Activated CD4-positive, alpha-beta memory T cell treated with anti-CD3 and anti-CD28 coated beads, Interleukin-2, amount 10 ng/mL, durations not matched to agents 7 days and 5 days (primary cell): ENCODE measurements around the gene C14orf93. TPM values are rescaled to one million over a fixed set of nuclear protein-coding genes. Genes with fewer than 3 reads are reported as not detected.

Experiments used
- CTCF ChIA-PET: fragments of 350-600 bp; sonication (Branson Sonifier 250); formaldehyde crosslinking; loops from one replicate; lab custom pipeline; 2021; ENCODE audit warnings: antibody characterized with exemption, inconsistent platforms; lab: Charles Lee
- POLR2A ChIA-PET: fragments of 350-600 bp; sonication (Branson Sonifier 250); formaldehyde crosslinking; loops from one replicate; lab custom pipeline; 2021; ENCODE audit warnings: antibody characterized with exemption; lab: Charles Lee
- DNase-seq: peaks from one replicate; pipeline ENCODE4 v3.0.0-alpha.2; 2020
- H3K27ac Mint-ChIP-seq: one replicate; pipeline ENCODE4 v1.8.0; 2021; ENCODE audit warnings: mild to moderate bottlenecking, mixed read lengths
- H3K27me3 Mint-ChIP-seq: one replicate; pipeline ENCODE4 v1.8.0; 2021; ENCODE audit warnings: mixed read lengths
- H3K36me3 Mint-ChIP-seq: one replicate; pipeline ENCODE4 v1.8.0; 2021; ENCODE audit warnings: low read depth, mixed read lengths
- H3K4me1 Mint-ChIP-seq: one replicate; pipeline ENCODE4 v1.8.0; 2021; ENCODE audit warnings: mixed read lengths
- H3K4me3 Mint-ChIP-seq: one replicate; pipeline ENCODE4 v1.8.0; 2021; ENCODE audit warnings: mild to moderate bottlenecking, mixed read lengths
- H3K9me3 Mint-ChIP-seq: one replicate; pipeline ENCODE4 v1.8.0; 2021; ENCODE audit warnings: mixed read lengths
- total RNA-seq, 2 experiments: library from RNA; stranded (reverse); gene quantifications; one replicate each; pipeline ENCODE4 v1.2.3, GENCODE V29; 2021

The C14orf93 gene
- total RNA-seq, 2 experiments from 2014 or later: 9.4 to 10.4 TPM

GRCh38 chr14:22981876-22982476, 28.0 kb downstream of the C14orf93 start:
- ChIA-PET CTCF (interaction anchor here (0.5 to 9.1 kb wide), 19 partner anchors 8 to 412 kb away, joined by 3 to 332 read pairs (median 4); partner anchors contain the start of genes CDH24 and PRMT5), POLR2A (interaction anchor here (0.8 to 4.6 kb wide), 13 partner anchors 9 to 411 kb away, joined by 3 to 23 read pairs (median 4); partner anchors contain the start of genes ACIN1, C14orf119, CDH24 and DAD1)
- H3K36me3 Mint-ChIP-seq: no peaks in the 10 kb centered on the region
- peaks cover 28% of the 10 kb centered on the region for H3K27me3 Mint-ChIP-seq
- no peak overlapping the region for H3K4me3 Mint-ChIP-seq
- no peak for DNase-seq
- H3K4me1 Mint-ChIP-seq: peaks cover 10% of the 10 kb centered on the region
- H3K27ac Mint-ChIP-seq: no peak overlapping the region
- H3K9me3 Mint-ChIP-seq: no peaks in the 10 kb centered on the region

- Mint-ChIP-seq H3K4me1 (peaks cover 10% of the 10 kb centered on the region), H3K9me3 (no peaks in the 10 kb centered on the region), H3K36me3 (no peaks in the 10 kb centered on the region), H3K27ac (no peak overlapping the region), H3K4me3 (peak overlapping the region; percentile 8), H3K27me3 (peaks cover 31% of the 10 kb centered on the region)
- ChIA-PET CTCF (interaction anchor here (0.5 to 9.1 kb wide), 9 partner anchors 7 to 411 kb away, joined by 3 to 332 read pairs (median 12); partner anchors contain the start of genes ACIN1, C14orf119, CDH24 and PRMT5), POLR2A (interaction anchor here (0.8 to 4.6 kb wide), 7 partner anchors 8 to 114 kb away, joined by 3 to 23 read pairs (median 4); partner anchors contain the start of genes ACIN1, C14orf119, CDH24 and HAUS4)
- no peak for DNase-seq
These were observed 28.7 kb downstream of the C14orf93 start for GRCh38 chr14:22981090-22981875.

GRCh38 chr14:22980672-22981089, 29.3 kb downstream of the C14orf93 start:
- peaks cover 10% of the 10 kb centered on the region for H3K4me1 Mint-ChIP-seq
- no peaks in the 10 kb centered on the region for H3K9me3 Mint-ChIP-seq
- no peak for DNase-seq
- ChIA-PET POLR2A (interaction anchor here (1.4 to 4.6 kb wide), 3 partner anchors 24 to 51 kb away, joined by 3 to 23 read pairs (median 4); partner anchors contain the start of genes HAUS4 and PRMT5), CTCF (interaction anchor here (0.8 to 7.4 kb wide), 5 partner anchors 6 to 411 kb away, joined by 3 to 165 read pairs (median 3); partner anchors contain the start of genes ACIN1, C14orf119 and CDH24)
- H3K27me3 Mint-ChIP-seq: peaks cover 31% of the 10 kb centered on the region
- peak overlapping the region; percentile 31 for H3K4me3 Mint-ChIP-seq
- H3K27ac Mint-ChIP-seq: no peak overlapping the region
- no peaks in the 10 kb centered on the region for H3K36me3 Mint-ChIP-seq

GRCh38 chr14:22979748-22980392, 30.1 kb downstream of the C14orf93 start:
- ChIA-PET CTCF (interaction anchor here (0.8 kb wide), 1 partner anchor 78 kb away, joined by 3 read pairs; the partner anchor contains the start of gene CDH24), POLR2A (interaction anchor here (4.6 kb wide), 1 partner anchor 27 kb away, joined by 23 read pairs; no protein-coding TSS in a partner anchor)
- no peak for DNase-seq
- no peaks in the 10 kb centered on the region for H3K36me3 Mint-ChIP-seq
- peaks cover 10% of the 10 kb centered on the region for H3K4me1 Mint-ChIP-seq
- no peak overlapping the region for H3K4me3 Mint-ChIP-seq
- no peak overlapping the region for H3K27ac Mint-ChIP-seq
- H3K9me3 Mint-ChIP-seq: no peaks in the 10 kb centered on the region
- H3K27me3 Mint-ChIP-seq: peaks cover 31% of the 10 kb centered on the region

- ChIA-PET POLR2A (interaction anchor here (4.6 kb wide), 1 partner anchor 28 kb away, joined by 23 read pairs; no protein-coding TSS in a partner anchor), CTCF (no interaction called here)
- H3K9me3 Mint-ChIP-seq: no peaks in the 10 kb centered on the region
- H3K4me1 Mint-ChIP-seq: peaks cover 10% of the 10 kb centered on the region
- DNase-seq: no peak
- H3K27ac Mint-ChIP-seq: no peak overlapping the region
- H3K4me3 Mint-ChIP-seq: no peak overlapping the region
- H3K27me3 Mint-ChIP-seq: peaks cover 31% of the 10 kb centered on the region
- no peaks in the 10 kb centered on the region for H3K36me3 Mint-ChIP-seq
These were observed 30.8 kb downstream of the C14orf93 start for GRCh38 chr14:22978981-22979671.

GRCh38 chr14:22978487-22978837, 31.5 kb downstream of the C14orf93 start:
- H3K4me1 Mint-ChIP-seq: peaks cover 10% of the 10 kb centered on the region
- H3K9me3 Mint-ChIP-seq: no peaks in the 10 kb centered on the region
- peaks cover 31% of the 10 kb centered on the region for H3K27me3 Mint-ChIP-seq
- DNase-seq: no peak
- H3K36me3 Mint-ChIP-seq: no peaks in the 10 kb centered on the region
- CTCF ChIA-PET: interaction anchor here (8.7 kb wide), 1 partner anchor 6 kb away, joined by 165 read pairs; the partner anchor contains the start of gene AJUBA
- H3K4me3 Mint-ChIP-seq: no peak overlapping the region
- H3K27ac Mint-ChIP-seq: no peak overlapping the region
- POLR2A ChIA-PET: no interaction called here

- POLR2A ChIA-PET: interaction anchor here (1.0 kb wide), 1 partner anchor 58 kb away, joined by 3 read pairs; no protein-coding TSS in a partner anchor
- Mint-ChIP-seq H3K27me3 (peaks cover 31% of the 10 kb centered on the region), H3K27ac (no peak overlapping the region), H3K4me3 (no peak overlapping the region), H3K9me3 (no peaks in the 10 kb centered on the region), H3K4me1 (peaks cover 10% of the 10 kb centered on the region), H3K36me3 (no peaks in the 10 kb centered on the region)
- CTCF ChIA-PET: interaction anchor here (1.9 to 8.7 kb wide), 3 partner anchors 7 to 407 kb away, joined by 5 to 165 read pairs (median 17); partner anchors contain the start of gene AJUBA
- no peak for DNase-seq
These were observed 32.1 kb downstream of the C14orf93 start for GRCh38 chr14:22977684-22978486.

GRCh38 chr14:22977434-22977683, 32.6 kb downstream of the C14orf93 start:
- DNase-seq: no peak
- peaks cover 31% of the 10 kb centered on the region for H3K27me3 Mint-ChIP-seq
- no peak overlapping the region for H3K4me3 Mint-ChIP-seq
- ChIA-PET POLR2A (interaction anchor here (1.0 kb wide), 1 partner anchor 58 kb away, joined by 3 read pairs; no protein-coding TSS in a partner anchor), CTCF (interaction anchor here (1.9 to 8.7 kb wide), 3 partner anchors 7 to 407 kb away, joined by 5 to 165 read pairs (median 17); partner anchors contain the start of gene AJUBA)
- no peaks in the 10 kb centered on the region for H3K36me3 Mint-ChIP-seq
- H3K4me1 Mint-ChIP-seq: peaks cover 10% of the 10 kb centered on the region
- no peaks in the 10 kb centered on the region for H3K9me3 Mint-ChIP-seq
- no peak overlapping the region for H3K27ac Mint-ChIP-seq

GRCh38 chr14:22976620-22977433, 33.1 kb downstream of the C14orf93 start:
- Mint-ChIP-seq H3K27ac (no peak overlapping the region), H3K4me3 (no peak overlapping the region), H3K9me3 (no peaks in the 10 kb centered on the region), H3K36me3 (no peaks in the 10 kb centered on the region), H3K4me1 (peaks cover 8% of the 10 kb centered on the region), H3K27me3 (peaks cover 31% of the 10 kb centered on the region)
- CTCF ChIA-PET: interaction anchor here (1.1 to 8.7 kb wide), 4 partner anchors 8 to 406 kb away, joined by 3 to 165 read pairs (median 11); partner anchors contain the start of genes AJUBA and CDH24
- DNase-seq: no peak
- POLR2A ChIA-PET: interaction anchor here (1.0 kb wide), 1 partner anchor 57 kb away, joined by 3 read pairs; no protein-coding TSS in a partner anchor

- Mint-ChIP-seq H3K27me3 (peaks cover 24% of the 10 kb centered on the region), H3K36me3 (no peaks in the 10 kb centered on the region), H3K4me3 (no peak overlapping the region), H3K4me1 (peaks cover 1% of the 10 kb centered on the region), H3K27ac (no peak overlapping the region), H3K9me3 (no peaks in the 10 kb centered on the region)
- ChIA-PET CTCF (interaction anchor here (0.7 to 8.7 kb wide), 9 partner anchors 10 to 152 kb away, joined by 3 to 165 read pairs (median 5); partner anchors contain the start of genes AJUBA and PRMT5), POLR2A (interaction anchor here (2.3 to 2.9 kb wide), 3 partner anchors 8 to 45 kb away, joined by 7 to 10 read pairs (median 10); partner anchors contain the start of genes AJUBA, HAUS4 and PRMT5)
- no peak for DNase-seq
These were observed 35.2 kb downstream of the C14orf93 start for GRCh38 chr14:22974530-22975313.
